Measurements from ENCODE around the gene NUTM1. TPM values are rescaled to one million over a fixed set of nuclear protein-coding genes. Genes with fewer than 3 reads are reported as not detected.
A peak's percentile ranks its signal among the peaks of the same experiment; 100 is the strongest.

NUTM1 gene
- polyA plus RNA-seq, 1 donor (not counting 4 experiments of a cell fraction or from before 2014, with no cell fraction given): not detected

DNA sequence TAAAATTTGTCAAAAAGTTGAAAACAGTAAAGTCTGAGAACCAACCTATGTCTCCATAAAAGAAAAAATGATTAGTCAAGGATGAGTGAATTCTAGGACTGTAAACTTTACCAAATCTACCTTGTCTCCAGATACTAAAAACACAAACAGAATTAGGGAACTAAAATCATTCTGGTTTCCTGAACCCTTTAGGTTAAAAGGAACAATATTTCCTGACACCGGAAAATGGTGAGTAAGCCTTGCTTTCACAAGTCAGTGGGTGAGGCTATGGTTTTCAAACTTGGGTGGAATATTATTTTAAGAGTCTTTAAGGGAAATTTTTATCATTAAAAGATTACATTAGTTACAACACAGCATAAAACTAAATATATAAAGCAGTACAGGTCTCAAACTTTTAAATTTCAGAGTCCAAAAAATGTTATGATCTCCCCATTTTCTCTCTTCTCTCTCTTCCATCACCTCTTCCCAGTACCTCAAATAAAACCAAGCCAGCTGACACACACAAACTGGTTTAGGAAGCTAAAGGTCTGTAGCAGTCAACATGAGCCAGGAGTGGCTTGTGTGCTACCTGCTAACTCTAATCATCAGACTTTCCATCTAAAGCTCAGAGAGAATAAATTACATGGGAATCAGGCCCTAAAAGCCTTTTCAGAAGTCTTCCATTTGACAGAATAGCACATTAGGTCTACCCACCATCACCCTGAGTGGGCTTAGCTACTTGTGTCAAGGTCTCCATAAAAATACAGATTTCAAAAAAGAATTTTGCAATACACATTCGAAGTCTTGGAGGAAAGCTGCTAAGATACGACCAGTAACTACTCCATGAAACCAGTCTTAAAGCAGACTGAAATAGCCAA lies 7.7 kb upstream of the NUTM1 start:
- no peaks in the 10 kb centered on the region for H4K20me1 ChIP-seq (ENCODE audit: control insufficient read depth, extremely low read depth, insufficient read depth, low read length)
- no peak overlapping the region for H3K27ac ChIP-seq (ENCODE audit: control insufficient read depth, insufficient read depth, low read length)
- no peaks in the 10 kb centered on the region for H3K9me3 ChIP-seq (ENCODE audit: control insufficient read depth, low read depth, low read length)
- TF ChIP-seq, protein P1, sequence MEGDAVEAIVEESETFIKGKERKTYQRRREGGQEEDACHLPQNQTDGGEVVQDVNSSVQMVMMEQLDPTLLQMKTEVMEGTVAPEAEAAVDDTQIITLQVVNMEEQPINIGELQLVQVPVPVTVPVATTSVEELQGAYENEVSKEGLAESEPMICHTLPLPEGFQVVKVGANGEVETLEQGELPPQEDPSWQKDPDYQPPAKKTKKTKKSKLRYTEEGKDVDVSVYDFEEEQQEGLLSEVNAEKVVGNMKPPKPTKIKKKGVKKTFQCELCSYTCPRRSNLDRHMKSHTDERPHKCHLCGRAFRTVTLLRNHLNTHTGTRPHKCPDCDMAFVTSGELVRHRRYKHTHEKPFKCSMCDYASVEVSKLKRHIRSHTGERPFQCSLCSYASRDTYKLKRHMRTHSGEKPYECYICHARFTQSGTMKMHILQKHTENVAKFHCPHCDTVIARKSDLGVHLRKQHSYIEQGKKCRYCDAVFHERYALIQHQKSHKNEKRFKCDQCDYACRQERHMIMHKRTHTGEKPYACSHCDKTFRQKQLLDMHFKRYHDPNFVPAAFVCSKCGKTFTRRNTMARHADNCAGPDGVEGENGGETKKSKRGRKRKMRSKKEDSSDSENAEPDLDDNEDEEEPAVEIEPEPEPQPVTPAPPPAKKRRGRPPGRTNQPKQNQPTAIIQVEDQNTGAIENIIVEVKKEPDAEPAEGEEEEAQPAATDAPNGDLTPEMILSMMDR (optimal IDR thresholded peaks at IDR 0.05 in 1 of 3, IDR thresholded peaks at IDR 0.05 in 1 of 3, conservative IDR thresholded peaks at IDR 0.05 in 1 of 3; ENCODE audit: extremely low read depth in 1 of 3, insufficient read depth in 2 of 3, low read length in 3 of 3): no peak
- no peak for TF ChIP-seq EZH2 (IDR thresholded peaks at IDR 0.05; ENCODE audit: low read length)
- H3K9ac ChIP-seq (ENCODE audit: control insufficient read depth, extremely low read depth, insufficient read depth, low read length): no peak overlapping the region
- dilution Hi-C loops (cut with MboI; ENCODE audit: extremely low pct_ligation_motif_present, low sequenced_read_pairs): no loop called here
- DNase-seq (ENCODE audit: low read depth, low spot score) (no peak), FAIRE-seq (no peak)
- no peak overlapping the region for H3K4me2 ChIP-seq (ENCODE audit: control insufficient read depth, extremely low read depth, insufficient read depth, low read depth, low read length)
- H3K36me3 ChIP-seq (ENCODE audit: control insufficient read depth in 2 of 2, extremely low read depth in 1 of 2, insufficient read depth in 2 of 2, low read length in 2 of 2): peaks cover 0 to 1% of the 10 kb centered on the region in 2 experiments
- H3K27me3 ChIP-seq (ENCODE audit: control insufficient read depth, extremely low read depth, insufficient read depth, low read length): no peaks in the 10 kb centered on the region
- peaks cover 5% of the 10 kb centered on the region for H3K79me2 ChIP-seq (ENCODE audit: control insufficient read depth, insufficient read depth, low read length)
- peaks cover 6% of the 10 kb centered on the region for H3K4me1 ChIP-seq (ENCODE audit: control insufficient read depth, extremely low read depth, insufficient read depth, low read length)
- no peaks in the 10 kb centered on the region for H3K9me1 ChIP-seq (ENCODE audit: control insufficient read depth, extremely low read depth, insufficient read depth, low read length)
- no peak overlapping the region for H3K4me3 ChIP-seq (ENCODE audit: control insufficient read depth in 2 of 3, extremely low read depth in 1 of 3, insufficient read depth in 2 of 3, low read depth in 1 of 3, low read length in 3 of 3)
- H2AFZ ChIP-seq (ENCODE audit: control insufficient read depth, low read length): no peak overlapping the region

DNA sequence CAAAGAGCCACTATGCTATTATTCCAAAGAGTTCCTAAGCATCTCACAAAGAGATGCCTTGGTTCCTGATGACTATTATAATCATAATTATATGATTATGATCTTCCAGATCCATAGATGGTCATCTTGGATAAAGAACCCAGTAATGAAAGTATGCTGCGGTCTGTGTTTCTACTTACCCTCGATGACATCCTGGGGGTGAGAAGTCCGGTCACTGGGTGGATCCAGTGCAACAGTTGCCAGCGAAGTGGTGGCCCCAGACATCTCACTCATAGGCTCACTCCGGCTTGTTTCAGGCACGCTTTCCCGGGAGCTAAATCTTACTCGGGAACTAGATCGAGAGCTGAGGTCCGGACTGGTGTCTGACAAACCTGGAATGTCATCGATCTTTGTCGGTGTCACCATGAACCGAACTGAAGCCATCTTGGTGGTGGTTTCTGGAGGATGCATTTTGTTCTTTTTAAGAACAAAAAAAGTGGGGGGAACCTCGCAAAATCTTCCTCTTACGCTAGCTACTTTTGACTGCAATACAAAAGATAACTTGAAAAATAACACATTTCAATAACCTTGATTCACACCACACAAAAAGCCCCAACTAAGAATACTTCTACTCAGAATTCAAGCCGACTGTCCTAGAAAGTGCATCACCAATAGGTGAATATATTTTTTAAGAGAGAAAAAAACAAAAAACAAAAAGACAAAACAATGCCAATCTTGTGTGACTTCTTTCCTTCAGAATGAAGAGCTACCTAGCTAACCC lies 6.7 kb upstream of the NUTM1 start:
- H3K9ac ChIP-seq (ENCODE audit: control insufficient read depth, extremely low read depth, insufficient read depth, low read length): peak overlapping the region; percentile 78
- dilution Hi-C loops (cut with MboI; ENCODE audit: extremely low pct_ligation_motif_present, low sequenced_read_pairs): no loop called here
- peaks cover 6% of the 10 kb centered on the region for H3K4me1 ChIP-seq (ENCODE audit: control insufficient read depth, extremely low read depth, insufficient read depth, low read length)
- peak overlapping the region in 1 of 3 experiments; percentile 73 for H3K4me3 ChIP-seq (ENCODE audit: control insufficient read depth in 2 of 3, extremely low read depth in 1 of 3, insufficient read depth in 2 of 3, low read depth in 1 of 3, low read length in 3 of 3)
- H3K79me2 ChIP-seq (ENCODE audit: control insufficient read depth, insufficient read depth, low read length): peaks cover 10% of the 10 kb centered on the region
- no peaks in the 10 kb centered on the region for H3K27me3 ChIP-seq (ENCODE audit: control insufficient read depth, extremely low read depth, insufficient read depth, low read length)
- H3K9me3 ChIP-seq (ENCODE audit: control insufficient read depth, low read depth, low read length): no peaks in the 10 kb centered on the region
- no peak overlapping the region for H3K27ac ChIP-seq (ENCODE audit: control insufficient read depth, insufficient read depth, low read length)
- peak overlapping the region; percentile 82 for H3K4me2 ChIP-seq (ENCODE audit: control insufficient read depth, extremely low read depth, insufficient read depth, low read depth, low read length)
- FAIRE-seq (no peak), DNase-seq (ENCODE audit: low read depth, low spot score) (no peak)
- TF ChIP-seq, protein P1 (optimal IDR thresholded peaks at IDR 0.05 in 1 of 3, IDR thresholded peaks at IDR 0.05 in 1 of 3, conservative IDR thresholded peaks at IDR 0.05 in 1 of 3; ENCODE audit: extremely low read depth in 1 of 3, insufficient read depth in 2 of 3, low read length in 3 of 3): no peak
- TF ChIP-seq EZH2 (IDR thresholded peaks at IDR 0.05; ENCODE audit: low read length): no peak
- H3K9me1 ChIP-seq (ENCODE audit: control insufficient read depth, extremely low read depth, insufficient read depth, low read length): no peaks in the 10 kb centered on the region
- H2AFZ ChIP-seq (ENCODE audit: control insufficient read depth, low read length): no peak overlapping the region
- H4K20me1 ChIP-seq (ENCODE audit: control insufficient read depth, extremely low read depth, insufficient read depth, low read length): no peaks in the 10 kb centered on the region
- H3K36me3 ChIP-seq (ENCODE audit: control insufficient read depth in 2 of 2, extremely low read depth in 1 of 2, insufficient read depth in 2 of 2, low read length in 2 of 2): peaks cover 1% of the 10 kb centered on the region in 2 experiments

Measured in keratinocyte (primary cell).